AG10803 (cell line): ENCODE results near the gene ITGA2B.

Experiments
- DNase-seq: peaks from one replicate; pipeline ENCODE4 v3.0.0; 2010; ENCODE audit warnings: low read depth
- H3K4me3 ChIP-seq: 2 replicates; pipeline ENCODE4 v1.5.1; 2011; ENCODE audit warnings: mild to moderate bottlenecking, low read length, control low read depth
- CTCF ChIP-seq: conservative IDR thresholded peaks from 2 replicates; pipeline ENCODE4 v1.5.1; 2011; ENCODE audit warnings: mild to moderate bottlenecking, low read length, control low read depth, inconsistent platforms

Gene ITGA2B

GRCh38 chr17:44383363-44383762 lies 6.1 kb downstream of the ITGA2B start:
- TF ChIP-seq CTCF, result no peak
- no peak for DNase-seq
- no peak overlapping the region for H3K4me3 ChIP-seq

- no peak overlapping the region for H3K4me3 ChIP-seq
- no peak for TF ChIP-seq CTCF
- no peak for DNase-seq
These were observed 6.5 kb downstream of the ITGA2B start for GRCh38 chr17:44382917-44383316.

GRCh38 chr17:44381810-44382305 lies 7.6 kb downstream of the ITGA2B start:
- TF ChIP-seq CTCF, result no peak
- DNase-seq, result no peak
- no peak overlapping the region for H3K4me3 ChIP-seq

GRCh38 chr17:44380767-44381166 lies 8.7 kb downstream of the ITGA2B start:
- DNase-seq, result no peak
- no peak for TF ChIP-seq CTCF
- H3K4me3 ChIP-seq, result no peak overlapping the region

- no peak for TF ChIP-seq CTCF
These were observed 9.6 kb downstream of the ITGA2B start for GRCh38 chr17:44379887-44380286.

GRCh38 chr17:44378171-44378705 lies 11.2 kb downstream of the ITGA2B start:
- no peak for DNase-seq
- no peak overlapping the region for H3K4me3 ChIP-seq
- no peak for TF ChIP-seq CTCF

More at GRCh38 chr17:44379887-44380286, 9.6 kb downstream of the ITGA2B start:
- DNase-seq, result no peak
- H3K4me3 ChIP-seq, result no peak overlapping the region

GRCh38 chr17:44376779-44377178 lies 12.7 kb downstream of the ITGA2B start:
- DNase-seq, result no peak
- TF ChIP-seq CTCF, result no peak
- no peak overlapping the region for H3K4me3 ChIP-seq
